ENCODE data around the gene TYK2. TPM values are rescaled to one million over a fixed set of nuclear protein-coding genes. Genes with fewer than 3 reads are reported as not detected.
A peak's percentile ranks its signal among the peaks of the same experiment; 100 is the strongest.

TYK2 gene
- total and polyA plus RNA-seq, 9 of the 15 experiments (the other 6 are each of a cell fraction or from before 2014, with no cell fraction given), result 15.0 to 182 (median 85.9) TPM

DNA sequence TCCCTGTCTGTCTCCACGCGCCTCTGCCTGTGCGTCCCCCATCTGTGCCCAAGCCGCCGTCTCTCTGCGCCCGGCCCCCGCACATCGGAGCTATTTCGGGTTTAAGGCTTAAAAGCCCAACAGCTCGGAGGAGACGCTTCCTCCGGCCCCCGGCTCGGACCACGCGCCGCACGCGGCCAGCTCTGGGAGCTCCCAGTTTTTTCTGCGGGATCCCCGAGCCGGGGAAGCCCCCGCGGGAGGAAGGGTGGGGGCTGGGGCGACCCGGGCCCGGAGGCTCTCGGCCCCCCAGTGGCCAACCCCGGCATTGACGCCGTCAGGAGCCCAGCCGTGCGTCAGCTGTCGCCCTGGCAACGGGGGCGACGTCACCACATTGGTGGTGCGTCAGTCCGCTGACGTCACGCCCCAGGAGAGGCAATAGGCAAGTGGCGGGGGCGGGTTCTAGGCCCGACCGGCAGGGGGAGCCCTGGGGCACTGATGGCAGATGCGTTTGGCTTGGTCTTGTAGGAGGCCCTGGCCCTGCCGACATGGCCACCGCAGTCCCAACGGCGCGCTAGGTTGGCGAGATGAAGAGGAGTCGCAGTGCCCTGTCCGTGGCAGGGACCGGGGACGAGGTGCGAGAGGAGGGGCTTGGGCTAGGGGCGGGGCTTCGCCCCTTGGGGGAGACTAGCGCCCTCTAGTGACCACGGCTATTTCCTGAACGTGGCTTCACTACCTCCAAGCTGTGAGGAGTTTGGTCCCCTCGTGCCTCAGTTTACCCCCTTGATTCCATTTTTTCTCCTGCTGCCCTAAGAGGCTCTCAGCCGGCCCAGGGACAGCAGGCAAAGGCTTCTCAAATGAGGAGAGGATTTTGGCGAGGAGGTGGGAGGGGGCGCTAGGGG, 36.2 kb upstream of the TYK2 start (continued):
- TF ChIP-seq ATF1 (CRISPR knock-in tag; IDR thresholded peaks at IDR 0.05) (peak; percentile 97), ATF1 (tag; IDR thresholded peaks at IDR 0.05) (peak; percentile 100), CBX2 (IDR thresholded peaks at IDR 0.05; ENCODE audit: insufficient read depth, low read length, poor library complexity, severe bottlenecking) (no peak), SRSF1 (IDR thresholded peaks at IDR 0.05; ENCODE audit: low read depth, low read length) (no peak), NBN (IDR thresholded peaks at IDR 0.05; ENCODE audit: low read depth) (peak; percentile 100), POLR3G (IDR thresholded peaks at IDR 0.05; ENCODE audit: extremely low read depth, insufficient read length, insufficient replicate concordance) (no peak), SAFB2 (IDR thresholded peaks at IDR 0.05; ENCODE audit: borderline replicate concordance, low read depth, low read length, severe bottlenecking) (no peak), HDAC3 (IDR thresholded peaks at IDR 0.05; ENCODE audit: borderline replicate concordance, partially characterized antibody) (peak; percentile 61), CHD1 (IDR thresholded peaks at IDR 0.05; ENCODE audit: low read length) (no peak), WHSC1 (IDR thresholded peaks at IDR 0.05; ENCODE audit: low read length) (no peak), ZNF41 (CRISPR knock-in tag; conservative IDR thresholded peaks at IDR 0.05) (no peak; the same call in 1 of the 2 replicates), KLF1 (tag; IDR thresholded peaks at IDR 0.05) (no peak), KAT8 (IDR thresholded peaks at IDR 0.05; ENCODE audit: low read depth) (no peak), NFYB (IDR thresholded peaks at IDR 0.05; ENCODE audit: extremely low read depth, insufficient read length) (no peak)
- TF ChIP-seq, protein P1, sequence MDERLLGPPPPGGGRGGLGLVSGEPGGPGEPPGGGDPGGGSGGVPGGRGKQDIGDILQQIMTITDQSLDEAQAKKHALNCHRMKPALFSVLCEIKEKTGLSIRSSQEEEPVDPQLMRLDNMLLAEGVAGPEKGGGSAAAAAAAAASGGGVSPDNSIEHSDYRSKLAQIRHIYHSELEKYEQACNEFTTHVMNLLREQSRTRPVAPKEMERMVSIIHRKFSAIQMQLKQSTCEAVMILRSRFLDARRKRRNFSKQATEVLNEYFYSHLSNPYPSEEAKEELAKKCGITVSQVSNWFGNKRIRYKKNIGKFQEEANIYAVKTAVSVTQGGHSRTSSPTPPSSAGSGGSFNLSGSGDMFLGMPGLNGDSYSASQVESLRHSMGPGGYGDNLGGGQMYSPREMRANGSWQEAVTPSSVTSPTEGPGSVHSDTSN (CRISPR knock-in tag; IDR thresholded peaks at IDR 0.05; ENCODE audit: low read depth), result no peak
- TF ChIP-seq, protein P1 (tag; conservative IDR thresholded peaks at IDR 0.05; ENCODE audit: low read depth), result no peak
- TF ChIP-seq, protein P2, sequence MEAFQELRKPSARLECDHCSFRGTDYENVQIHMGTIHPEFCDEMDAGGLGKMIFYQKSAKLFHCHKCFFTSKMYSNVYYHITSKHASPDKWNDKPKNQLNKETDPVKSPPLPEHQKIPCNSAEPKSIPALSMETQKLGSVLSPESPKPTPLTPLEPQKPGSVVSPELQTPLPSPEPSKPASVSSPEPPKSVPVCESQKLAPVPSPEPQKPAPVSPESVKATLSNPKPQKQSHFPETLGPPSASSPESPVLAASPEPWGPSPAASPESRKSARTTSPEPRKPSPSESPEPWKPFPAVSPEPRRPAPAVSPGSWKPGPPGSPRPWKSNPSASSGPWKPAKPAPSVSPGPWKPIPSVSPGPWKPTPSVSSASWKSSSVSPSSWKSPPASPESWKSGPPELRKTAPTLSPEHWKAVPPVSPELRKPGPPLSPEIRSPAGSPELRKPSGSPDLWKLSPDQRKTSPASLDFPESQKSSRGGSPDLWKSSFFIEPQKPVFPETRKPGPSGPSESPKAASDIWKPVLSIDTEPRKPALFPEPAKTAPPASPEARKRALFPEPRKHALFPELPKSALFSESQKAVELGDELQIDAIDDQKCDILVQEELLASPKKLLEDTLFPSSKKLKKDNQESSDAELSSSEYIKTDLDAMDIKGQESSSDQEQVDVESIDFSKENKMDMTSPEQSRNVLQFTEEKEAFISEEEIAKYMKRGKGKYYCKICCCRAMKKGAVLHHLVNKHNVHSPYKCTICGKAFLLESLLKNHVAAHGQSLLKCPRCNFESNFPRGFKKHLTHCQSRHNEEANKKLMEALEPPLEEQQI (IDR thresholded peaks at IDR 0.05), result no peak; the same call in 1 of the 2 replicates
- TF ChIP-seq, protein P3, sequence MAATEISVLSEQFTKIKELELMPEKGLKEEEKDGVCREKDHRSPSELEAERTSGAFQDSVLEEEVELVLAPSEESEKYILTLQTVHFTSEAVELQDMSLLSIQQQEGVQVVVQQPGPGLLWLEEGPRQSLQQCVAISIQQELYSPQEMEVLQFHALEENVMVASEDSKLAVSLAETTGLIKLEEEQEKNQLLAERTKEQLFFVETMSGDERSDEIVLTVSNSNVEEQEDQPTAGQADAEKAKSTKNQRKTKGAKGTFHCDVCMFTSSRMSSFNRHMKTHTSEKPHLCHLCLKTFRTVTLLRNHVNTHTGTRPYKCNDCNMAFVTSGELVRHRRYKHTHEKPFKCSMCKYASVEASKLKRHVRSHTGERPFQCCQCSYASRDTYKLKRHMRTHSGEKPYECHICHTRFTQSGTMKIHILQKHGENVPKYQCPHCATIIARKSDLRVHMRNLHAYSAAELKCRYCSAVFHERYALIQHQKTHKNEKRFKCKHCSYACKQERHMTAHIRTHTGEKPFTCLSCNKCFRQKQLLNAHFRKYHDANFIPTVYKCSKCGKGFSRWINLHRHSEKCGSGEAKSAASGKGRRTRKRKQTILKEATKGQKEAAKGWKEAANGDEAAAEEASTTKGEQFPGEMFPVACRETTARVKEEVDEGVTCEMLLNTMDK (IDR thresholded peaks at IDR 0.05; ENCODE audit: borderline replicate concordance, insufficient read depth, low read depth, low read length, poor library complexity, severe bottlenecking), result peak; percentile 86
- TF ChIP-seq, protein P4, sequence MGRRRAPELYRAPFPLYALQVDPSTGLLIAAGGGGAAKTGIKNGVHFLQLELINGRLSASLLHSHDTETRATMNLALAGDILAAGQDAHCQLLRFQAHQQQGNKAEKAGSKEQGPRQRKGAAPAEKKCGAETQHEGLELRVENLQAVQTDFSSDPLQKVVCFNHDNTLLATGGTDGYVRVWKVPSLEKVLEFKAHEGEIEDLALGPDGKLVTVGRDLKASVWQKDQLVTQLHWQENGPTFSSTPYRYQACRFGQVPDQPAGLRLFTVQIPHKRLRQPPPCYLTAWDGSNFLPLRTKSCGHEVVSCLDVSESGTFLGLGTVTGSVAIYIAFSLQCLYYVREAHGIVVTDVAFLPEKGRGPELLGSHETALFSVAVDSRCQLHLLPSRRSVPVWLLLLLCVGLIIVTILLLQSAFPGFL (CRISPR knock-in tag; IDR thresholded peaks at IDR 0.05), result no peak

All from K562 (cell line).